Esophagus squamous epithelium (tissue), 4 donors: ENCODE results near the gene VPS35.

Experiments used
- CTCF ChIP-seq, 6 experiments: fragments of 450-650 bp in 4 of 6; fragments of 200-600 bp in 2 of 6; sonication (generic) in 2 of 6; IDR thresholded peaks; one replicate each; pipeline ENCODE4 v1.5.1; 2016 to 2019; ENCODE audit warnings: antibody characterized with exemption in 6 of 6, mild to moderate bottlenecking in 4 of 6, moderate library complexity in 4 of 6
- POLR2A ChIP-seq, 4 donors: fragments of 450-650 bp; IDR thresholded peaks; one replicate each; pipeline ENCODE4 v1.6.1; 2017; ENCODE audit warnings: antibody characterized with exemption in 4 of 4, mild to moderate bottlenecking in 4 of 4, moderate library complexity in 3 of 4

DNA sequence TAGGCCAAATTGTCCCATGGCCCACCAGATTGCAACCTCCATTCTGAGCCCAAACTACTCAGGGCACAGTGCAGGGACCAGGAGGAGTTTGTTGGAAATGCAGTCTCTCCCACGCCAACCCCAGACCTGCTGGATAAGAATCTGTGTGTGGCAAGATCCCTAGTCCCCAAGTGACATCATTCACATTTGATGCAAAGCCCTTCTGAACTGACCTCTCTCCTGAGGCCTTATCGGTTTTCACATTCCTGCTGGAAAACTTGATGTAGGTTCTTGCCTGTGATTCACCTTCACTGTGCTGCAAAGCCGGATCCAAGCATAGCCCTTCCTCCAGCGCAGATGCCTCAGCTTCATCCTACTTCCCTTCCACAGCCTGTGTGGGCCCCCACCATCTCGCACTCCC, 61.2 kb downstream of the VPS35 start:
- TF ChIP-seq CTCF (IDR thresholded peaks at IDR 0.05) (no peak), POLR2A (IDR thresholded peaks at IDR 0.05) (no peak)
